Neural progenitor cell (in vitro differentiated cells): ENCODE measurements around the gene CERT1. TPM values are rescaled to one million over a fixed set of nuclear protein-coding genes. Genes with fewer than 3 reads are reported as not detected.
"Not testable (repeated sequence)": the region's sequence is repeated elsewhere in the genome, so short reads cannot be mapped to it uniquely, and the experiment has no call there.

Experiments used
- DNase-seq: peaks from one replicate; pipeline ENCODE4 v3.0.0-alpha.2; 2016; ENCODE audit warnings: low spot score
- H2AFZ ChIP-seq: fragments of 200-600 bp; sonication (generic); replicated peaks from 2 replicates; pipeline ENCODE4 v1.6.1; 2016; ENCODE audit warnings: antibody characterized with exemption
- H3F3A ChIP-seq: fragments of 200-600 bp; sonication (generic); 2 replicates; pipeline ENCODE4 v1.6.1; 2016; ENCODE audit warnings: antibody characterized with exemption, low read depth
- H3K27ac ChIP-seq: fragments of 200-600 bp; sonication (generic); 2 replicates; pipeline ENCODE4 v1.5.1; 2016; ENCODE audit warnings: mild to moderate bottlenecking
- H3K27me3 ChIP-seq: fragments of 200-600 bp; sonication (generic); 2 replicates; pipeline ENCODE4 v1.6.1; 2016; ENCODE audit warnings: mild to moderate bottlenecking, moderate library complexity
- H3K36me3 ChIP-seq: fragments of 200-600 bp; sonication (generic); 2 replicates; pipeline ENCODE4 v1.5.1; 2016
- H3K4me1 ChIP-seq: fragments of 200-600 bp; sonication (generic); 2 replicates; pipeline ENCODE4 v1.6.1; 2016; ENCODE audit warnings: mixed run types
- H3K4me2 ChIP-seq: fragments of 200-600 bp; sonication (generic); 2 replicates; pipeline ENCODE4 v1.6.1; 2016
- H3K4me3 ChIP-seq: fragments of 200-600 bp; sonication (generic); 2 replicates; pipeline ENCODE4 v1.5.1; 2016
- H3K79me2 ChIP-seq: fragments of 200-600 bp; sonication (generic); 2 replicates; pipeline ENCODE4 v1.6.1; 2016; ENCODE audit warnings: low read depth
- H3K9ac ChIP-seq: fragments of 200-600 bp; sonication (generic); 2 replicates; pipeline ENCODE4 v1.6.1; 2016
- H3K9me3 ChIP-seq: fragments of 200-600 bp; sonication (generic); 2 replicates; pipeline ENCODE4 v1.5.1; 2016; ENCODE audit warnings: low read depth
- H4K20me1 ChIP-seq: fragments of 200-600 bp; sonication (generic); 2 replicates; pipeline ENCODE4 v1.6.1; 2016; ENCODE audit warnings: low read depth
- H3K27ac Mint-ChIP-seq: 3 replicates; pipeline ENCODE4 v1.8.0; 2021; ENCODE audit warnings: mixed read lengths
- H3K27me3 Mint-ChIP-seq: 2 replicates; pipeline ENCODE4 v1.8.0; 2022; ENCODE audit warnings: low read depth, mild to moderate bottlenecking, inconsistent platforms, moderate library complexity, mixed read lengths; ENCODE audit not compliant: insufficient read depth
- H3K36me3 Mint-ChIP-seq: 3 replicates; pipeline ENCODE4 v1.8.0; 2021; ENCODE audit warnings: mixed read lengths
- H3K4me1 Mint-ChIP-seq: 3 replicates; pipeline ENCODE4 v1.8.0; 2021; ENCODE audit warnings: mixed read lengths
- H3K4me3 Mint-ChIP-seq: 3 replicates; pipeline ENCODE4 v1.8.0; 2021; ENCODE audit warnings: mild to moderate bottlenecking, moderate library complexity, mixed read lengths
- H3K9me3 Mint-ChIP-seq: 3 replicates; pipeline ENCODE4 v1.8.0; 2020; ENCODE audit warnings: mixed read lengths
- CTCF ChIP-seq: fragments of 200-600 bp; sonication (generic); IDR thresholded peaks from 2 replicates; pipeline ENCODE4 v1.5.1; 2017; ENCODE audit warnings: antibody characterized with exemption, mild to moderate bottlenecking
- EZH2 ChIP-seq: fragments of 200-600 bp; sonication (generic); IDR thresholded peaks from 2 replicates; pipeline ENCODE4 v1.6.1; 2017; ENCODE audit warnings: antibody characterized with exemption, mild to moderate bottlenecking, moderate library complexity
- EZH2phosphoT487 ChIP-seq: fragments of 200-600 bp; sonication (generic); IDR thresholded peaks from 2 replicates; pipeline ENCODE4 v1.6.1; 2017; ENCODE audit warnings: antibody characterized with exemption
- total RNA-seq: library from RNA; depleted of rRNA; stranded (reverse); fragments of >200 nt; gene quantifications from 2 replicates; pipeline ENCODE4 v1.2.3, GENCODE V29; 2015; ENCODE audit warnings: low replicate concordance

Gene CERT1
- 37.3 and 50.4 TPM in 2 replicates for total RNA-seq

GRCh38 chr5:75511435-75512382, at the start of gene CERT1, which contains the start of gene POLK:
Gene CERT1 (minus strand): TSS chr5:75511629. CDS start chr5:75511207, 422 bp downstream.
Gene POLK (plus strand): TSS chr5:75511891.
- H3K27ac ChIP-seq: peak within 1 kb of the TSS; percentile 34
- peaks cover 15% of the 10 kb centered on the region for H3K4me1 ChIP-seq

GRCh38 chr5:75560655-75561054, 49.2 kb upstream of the CERT1 start:
- H4K20me1 ChIP-seq, H3K36me3 ChIP-seq, H2AFZ ChIP-seq, H3K27me3 ChIP-seq, H3K4me1 ChIP-seq, H3K27me3 Mint-ChIP-seq, DNase-seq, H3K27ac ChIP-seq, H3K9ac ChIP-seq, H3K4me2 ChIP-seq, H3K4me1 Mint-ChIP-seq, H3K27ac Mint-ChIP-seq, H3K4me3 ChIP-seq, H3K4me3 Mint-ChIP-seq, H3F3A ChIP-seq: not testable (repeated sequence)
- Mint-ChIP-seq H3K9me3 (peaks cover 45% of the 10 kb centered on the region), H3K36me3 (peaks cover 63% of the 10 kb centered on the region)
- Histone ChIP-seq H3K79me2 (peaks cover 13% of the 10 kb centered on the region), H3K9me3 (peaks cover 12% of the 10 kb centered on the region)

More at GRCh38 chr5:75511435-75512382, at the start of gene CERT1, which contains the start of gene POLK:
- Histone ChIP-seq H3K9me3 (no peaks in the 10 kb centered on the region), H3K27me3 (no peaks in the 10 kb centered on the region), H3K9ac (peak within 1 kb of the TSS; percentile 74), H3K36me3 (no peaks in the 10 kb centered on the region), H3K4me3 (peak within 1 kb of the TSS; percentile 96), H2AFZ (peak within 1 kb of the TSS; percentile 87), H3K79me2 (peaks cover 86% of the 10 kb centered on the region), H4K20me1 (peaks cover 13% of the 10 kb centered on the region), H3K4me2 (peak within 1 kb of the TSS; percentile 86), H3F3A (peaks cover 3% of the 10 kb centered on the region)
- peaks cover 9% of the 10 kb centered on the region for H3K9me3 Mint-ChIP-seq
- H3K27me3 Mint-ChIP-seq: no peaks in the 10 kb centered on the region
- H3K4me1 Mint-ChIP-seq: peaks cover 24% of the 10 kb centered on the region
- peak within 1 kb of the TSS; percentile 99 for H3K4me3 Mint-ChIP-seq
- H3K27ac Mint-ChIP-seq: peak within 1 kb of the TSS; percentile 90
- peaks cover 11% of the 10 kb centered on the region for H3K36me3 Mint-ChIP-seq
- no peak for TF ChIP-seq CTCF
- DNase-seq: peak; percentile 98

GRCh38 chr5:75558981-75559632, 47.7 kb upstream of the CERT1 start:
- Mint-ChIP-seq H3K4me3 (no peak overlapping the region), H3K27me3 (peaks cover 2% of the 10 kb centered on the region), H3K36me3 (peaks cover 56% of the 10 kb centered on the region), H3K9me3 (peaks cover 35% of the 10 kb centered on the region), H3K4me1 (no peaks in the 10 kb centered on the region), H3K27ac (no peak overlapping the region)
- H3K4me2 ChIP-seq: no peak overlapping the region
- H2AFZ ChIP-seq: no peak overlapping the region
- peaks cover 13% of the 10 kb centered on the region for H3K79me2 ChIP-seq
- DNase-seq: no peak
- TF ChIP-seq CTCF (no peak), EZH2phosphoT487 (no peak), EZH2 (no peak)
- no peaks in the 10 kb centered on the region for H3K4me1 ChIP-seq
- no peaks in the 10 kb centered on the region for H3K27me3 ChIP-seq
- no peak overlapping the region for H3K9ac ChIP-seq
- H3K27ac ChIP-seq: no peak overlapping the region
- no peak overlapping the region for H3K4me3 ChIP-seq
- H4K20me1 ChIP-seq: no peaks in the 10 kb centered on the region
- no peaks in the 10 kb centered on the region for H3K36me3 ChIP-seq
- peaks cover 8% of the 10 kb centered on the region for H3K9me3 ChIP-seq
- H3F3A ChIP-seq: no peaks in the 10 kb centered on the region
